Measurements from ENCODE around the gene LCNL1. TPM values are rescaled to one million over a fixed set of nuclear protein-coding genes. Genes with fewer than 3 reads are reported as not detected.
A peak's percentile ranks its signal among the peaks of the same experiment; 100 is the strongest.

The LCNL1 gene
- total RNA-seq, 1 donor from 2014 or later, result not detected

GRCh38 chr9:136946228-136947027 lies 36.4 kb upstream of the LCNL1 start:
- H3K4me1 Mint-ChIP-seq (ENCODE audit: unreplicated experiment), result peaks cover 4% of the 10 kb centered on the region
- DNase-seq (ENCODE audit: extremely low spot score, unreplicated experiment), result no peak
- no peaks in the 10 kb centered on the region for H3K27me3 Mint-ChIP-seq
- no peak overlapping the region for H3K27ac Mint-ChIP-seq
- no peaks in the 10 kb centered on the region for H3K9me3 Mint-ChIP-seq
- TF ChIP-seq CTCF (conservative IDR thresholded peaks at IDR 0.05), result no peak
- H3K36me3 Mint-ChIP-seq, result no peaks in the 10 kb centered on the region
- peak overlapping the region; percentile 4 for H3K4me3 Mint-ChIP-seq

- no peaks in the 10 kb centered on the region for H3K36me3 Mint-ChIP-seq
- H3K27me3 Mint-ChIP-seq, result no peaks in the 10 kb centered on the region
- peak overlapping the region; percentile 76 for H3K27ac Mint-ChIP-seq
- H3K4me1 Mint-ChIP-seq (ENCODE audit: unreplicated experiment), result peaks cover 4% of the 10 kb centered on the region
- no peak for DNase-seq (ENCODE audit: extremely low spot score, unreplicated experiment)
- TF ChIP-seq CTCF (conservative IDR thresholded peaks at IDR 0.05), result no peak
- no peaks in the 10 kb centered on the region for H3K9me3 Mint-ChIP-seq
- no peak overlapping the region for H3K4me3 Mint-ChIP-seq
Measured at GRCh38 chr9:136947028-136947891, 35.5 kb upstream of the LCNL1 start.

- Mint-ChIP-seq H3K36me3 (no peaks in the 10 kb centered on the region), H3K27ac (peak overlapping the region; percentile 94), H3K9me3 (no peaks in the 10 kb centered on the region), H3K4me3 (peak overlapping the region; percentile 81), H3K4me1 (ENCODE audit: unreplicated experiment) (peaks cover 4% of the 10 kb centered on the region), H3K27me3 (no peaks in the 10 kb centered on the region)
- TF ChIP-seq CTCF (conservative IDR thresholded peaks at IDR 0.05), result peak; percentile 67
- no peak for DNase-seq (ENCODE audit: extremely low spot score, unreplicated experiment)
Measured at GRCh38 chr9:136947955-136948510, 34.8 kb upstream of the LCNL1 start.

- DNase-seq (ENCODE audit: extremely low spot score, unreplicated experiment), result no peak
- TF ChIP-seq CTCF (conservative IDR thresholded peaks at IDR 0.05), result no peak
- no peaks in the 10 kb centered on the region for H3K36me3 Mint-ChIP-seq
Measured at GRCh38 chr9:136949239-136949816, 33.5 kb upstream of the LCNL1 start.

GRCh38 chr9:136949817-136950655 lies 32.8 kb upstream of the LCNL1 start:
- peak overlapping the region; percentile 90 for H3K27ac Mint-ChIP-seq
- H3K4me1 Mint-ChIP-seq (ENCODE audit: unreplicated experiment), result no peaks in the 10 kb centered on the region
- H3K4me3 Mint-ChIP-seq, result peak overlapping the region; percentile 85
- peak; percentile 30 for TF ChIP-seq CTCF (conservative IDR thresholded peaks at IDR 0.05)
- peak; percentile 95 for DNase-seq (ENCODE audit: extremely low spot score, unreplicated experiment)
- H3K9me3 Mint-ChIP-seq, result no peaks in the 10 kb centered on the region
- H3K36me3 Mint-ChIP-seq, result no peaks in the 10 kb centered on the region
- H3K27me3 Mint-ChIP-seq, result no peaks in the 10 kb centered on the region

More at GRCh38 chr9:136949239-136949816, 33.5 kb upstream of the LCNL1 start:
- no peaks in the 10 kb centered on the region for H3K9me3 Mint-ChIP-seq
- H3K27ac Mint-ChIP-seq, result peak overlapping the region; percentile 94
- H3K4me1 Mint-ChIP-seq (ENCODE audit: unreplicated experiment), result peaks cover 4% of the 10 kb centered on the region
- peak overlapping the region; percentile 85 for H3K4me3 Mint-ChIP-seq
- no peaks in the 10 kb centered on the region for H3K27me3 Mint-ChIP-seq
